Measurements from ENCODE around the gene ZNF609.

The ZNF609 gene

GRCh38 chr15:64452988-64453688, 7.2 kb upstream of the ZNF609 start:
- H3K36me3 ChIP-seq (ENCODE audit: insufficient read depth, low read length) = no peaks in the 10 kb centered on the region
- DNase-seq (ENCODE audit: low read depth, low spot score) = no peak
- no peaks in the 10 kb centered on the region for H3K9me3 ChIP-seq (ENCODE audit: low read depth, low read length)
- no peak overlapping the region for H3K9ac ChIP-seq (ENCODE audit: insufficient read length)
- no peak overlapping the region for H3K27ac ChIP-seq
- no peak overlapping the region for H3K4me3 ChIP-seq
- TF ChIP-seq EZH2 (IDR thresholded peaks at IDR 0.05) (no peak), FOXP2 (optimal IDR thresholded peaks at IDR 0.05; ENCODE audit: control extremely low read depth, extremely low read length, insufficient read depth) (no peak), POLR2AphosphoS5 (IDR thresholded peaks at IDR 0.05; ENCODE audit: borderline replicate concordance, low read depth, low read length) (no peak)

- Histone ChIP-seq H3K27ac (no peak overlapping the region), H3K36me3 (ENCODE audit: insufficient read depth, low read length) (no peaks in the 10 kb centered on the region), H3K9ac (ENCODE audit: insufficient read length) (no peak overlapping the region), H3K4me3 (no peak overlapping the region), H3K9me3 (ENCODE audit: low read depth, low read length) (no peaks in the 10 kb centered on the region)
- TF ChIP-seq FOXP2 (optimal IDR thresholded peaks at IDR 0.05; ENCODE audit: control extremely low read depth, extremely low read length, insufficient read depth) (no peak), POLR2AphosphoS5 (IDR thresholded peaks at IDR 0.05; ENCODE audit: borderline replicate concordance, low read depth, low read length) (no peak), EZH2 (IDR thresholded peaks at IDR 0.05) (no peak)
- DNase-seq (ENCODE audit: low read depth, low spot score) = no peak
These were observed 6.7 kb upstream of the ZNF609 start for GRCh38 chr15:64453689-64454037.

GRCh38 chr15:64454282-64454681, 6.1 kb upstream of the ZNF609 start:
- Histone ChIP-seq H3K27ac (no peak overlapping the region), H3K9me3 (ENCODE audit: low read depth, low read length) (no peaks in the 10 kb centered on the region), H3K4me3 (no peak overlapping the region), H3K9ac (ENCODE audit: insufficient read length) (no peak overlapping the region), H3K36me3 (ENCODE audit: insufficient read depth, low read length) (no peaks in the 10 kb centered on the region)
- no peak for DNase-seq (ENCODE audit: low read depth, low spot score)
- TF ChIP-seq EZH2 (IDR thresholded peaks at IDR 0.05) = no peak
- TF ChIP-seq FOXP2 (optimal IDR thresholded peaks at IDR 0.05; ENCODE audit: control extremely low read depth, extremely low read length, insufficient read depth) = no peak
- no peak for TF ChIP-seq POLR2AphosphoS5 (IDR thresholded peaks at IDR 0.05; ENCODE audit: borderline replicate concordance, low read depth, low read length)

- no peaks in the 10 kb centered on the region for H3K9me3 ChIP-seq (ENCODE audit: low read depth, low read length)
- H3K4me3 ChIP-seq = peak overlapping the region; percentile 63
- H3K27ac ChIP-seq = peak overlapping the region; percentile 77
- no peaks in the 10 kb centered on the region for H3K36me3 ChIP-seq (ENCODE audit: insufficient read depth, low read length)
- TF ChIP-seq POLR2AphosphoS5 (IDR thresholded peaks at IDR 0.05; ENCODE audit: borderline replicate concordance, low read depth, low read length) (peak; percentile 42; the same call in 1 of the 2 replicates), FOXP2 (optimal IDR thresholded peaks at IDR 0.05; ENCODE audit: control extremely low read depth, extremely low read length, insufficient read depth) (no peak)
- DNase-seq (ENCODE audit: low read depth, low spot score) = peak; percentile 97
- no peak overlapping the region for H3K9ac ChIP-seq (ENCODE audit: insufficient read length)
These were observed 4.4 kb upstream of the ZNF609 start for GRCh38 chr15:64455961-64456371.

- H3K4me3 ChIP-seq = peak overlapping the region; percentile 63
- H3K36me3 ChIP-seq (ENCODE audit: insufficient read depth, low read length) = no peaks in the 10 kb centered on the region
- DNase-seq (ENCODE audit: low read depth, low spot score) = no peak
- no peak overlapping the region for H3K9ac ChIP-seq (ENCODE audit: insufficient read length)
- H3K9me3 ChIP-seq (ENCODE audit: low read depth, low read length) = no peaks in the 10 kb centered on the region
- H3K27ac ChIP-seq = peak overlapping the region; percentile 77
- TF ChIP-seq EZH2 (IDR thresholded peaks at IDR 0.05) = no peak
- no peak for TF ChIP-seq POLR2AphosphoS5 (IDR thresholded peaks at IDR 0.05; ENCODE audit: borderline replicate concordance, low read depth, low read length)
- no peak for TF ChIP-seq FOXP2 (optimal IDR thresholded peaks at IDR 0.05; ENCODE audit: control extremely low read depth, extremely low read length, insufficient read depth)
These were observed 3.7 kb upstream of the ZNF609 start for GRCh38 chr15:64456634-64457108.

GRCh38 chr15:64459066-64459781, 1.2 kb upstream of the ZNF609 start:
- no peaks in the 10 kb centered on the region for H3K36me3 ChIP-seq (ENCODE audit: insufficient read depth, low read length)
- H3K27ac ChIP-seq = no peak overlapping the region
- TF ChIP-seq EZH2 (IDR thresholded peaks at IDR 0.05) = no peak
- no peak for TF ChIP-seq FOXP2 (optimal IDR thresholded peaks at IDR 0.05; ENCODE audit: control extremely low read depth, extremely low read length, insufficient read depth)
- TF ChIP-seq POLR2AphosphoS5 (IDR thresholded peaks at IDR 0.05; ENCODE audit: borderline replicate concordance, low read depth, low read length) = no peak
- DNase-seq (ENCODE audit: low read depth, low spot score) = no peak
- H3K4me3 ChIP-seq = no peak overlapping the region
- H3K9ac ChIP-seq (ENCODE audit: insufficient read length) = no peak overlapping the region
- H3K9me3 ChIP-seq (ENCODE audit: low read depth, low read length) = no peaks in the 10 kb centered on the region

GRCh38 chr15:64460724-64461720, 644 bp downstream of the ZNF609 start:
- Histone ChIP-seq H3K27ac (no peak overlapping the region), H3K9me3 (ENCODE audit: low read depth, low read length) (no peaks in the 10 kb centered on the region), H3K4me3 (peak overlapping the region; percentile 82), H3K36me3 (ENCODE audit: insufficient read depth, low read length) (no peaks in the 10 kb centered on the region; the same call in 1 of the 2 replicates), H3K9ac (ENCODE audit: insufficient read length) (peak overlapping the region; percentile 13)
- no peak for DNase-seq (ENCODE audit: low read depth, low spot score)
- TF ChIP-seq EZH2 (IDR thresholded peaks at IDR 0.05) (no peak), POLR2AphosphoS5 (IDR thresholded peaks at IDR 0.05; ENCODE audit: borderline replicate concordance, low read depth, low read length) (no peak), FOXP2 (optimal IDR thresholded peaks at IDR 0.05; ENCODE audit: control extremely low read depth, extremely low read length, insufficient read depth) (no peak)

Measured in SK-N-MC (cell line).